Testis (tissue), 3 donors: ENCODE results near the gene IL1RAPL2. TPM values are rescaled to one million over a fixed set of nuclear protein-coding genes. Genes with fewer than 3 reads are reported as not detected.

Experiments
- DNase-seq: peaks from one replicate; pipeline ENCODE4 v3.0.0-alpha.2; 2019
- H3K27ac ChIP-seq, 2 donors: fragments of 200-600 bp; sonication (generic); one replicate each; pipeline ENCODE4 v1.5.1; 2019
- H3K27me3 ChIP-seq: fragments of 200-600 bp; sonication (generic); one replicate; pipeline ENCODE4 v1.5.1; 2019
- H3K36me3 ChIP-seq: fragments of 200-600 bp; sonication (generic); one replicate; pipeline ENCODE4 v1.5.1; 2017; ENCODE audit warnings: low read depth; ENCODE audit errors: missing control alignments
- H3K4me1 ChIP-seq: fragments of 200-600 bp; sonication (generic); one replicate; pipeline ENCODE4 v1.5.1; 2019
- H3K4me3 ChIP-seq, 2 donors: fragments of 200-600 bp; sonication (generic); one replicate each; pipeline ENCODE4 v1.5.1; 2017 to 2019
- H3K9me3 ChIP-seq: fragments of 200-600 bp; sonication (generic); one replicate; pipeline ENCODE4 v1.5.1; 2017
- POLR2A ChIP-seq: fragments of 450-650 bp; IDR thresholded peaks from one replicate; pipeline ENCODE4 v1.6.1; 2017; ENCODE audit warnings: antibody characterized with exemption, mild to moderate bottlenecking, moderate library complexity
- WGBS, 2 donors: methylation state at CpG; one replicate each; pipeline ENCODE4 v1.1.5; 2018; 5-methylcytosine and 5-hydroxymethylcytosine counted together
- intact Hi-C: fragments of 100-400 bp; cut with DNase I; formaldehyde crosslinking; loops from one replicate; pipeline ENCODE4 v1.15.1; 2023; ENCODE audit warnings: low total_unique reads
- polyA plus RNA-seq: library from polyadenylated mRNA; stranded (reverse); fragments of 350-450 nt; fragmentation: Illumina TruSeq; extraction: RNeasy Lipid Tissue Mini Kit (QIAGEN cat#74804); gene quantifications from one replicate; pipeline ENCODE4 v1.2.3, GENCODE V29; 2014; ENCODE audit warnings: low read depth, low replicate concordance; ENCODE audit not compliant: insufficient read depth
- total RNA-seq, 2 donors: library from RNA; depleted of rRNA; stranded (reverse); fragments of >200 nt; gene quantifications; one replicate each; pipeline ENCODE4 v1.2.3, GENCODE V29; 2016
- TF ChIP-seq, protein P1 (sequence below), 3 experiments: fragments of 450-650 bp in 2 of 3; fragments of 200-600 bp in 1 of 3; sonication (generic) in 1 of 3; IDR thresholded peaks; one replicate each; pipeline ENCODE4 v1.5.1; 2016 to 2019; ENCODE audit warnings: antibody characterized with exemption in 3 of 3, mild to moderate bottlenecking in 2 of 3, moderate library complexity in 1 of 3

IL1RAPL2 gene
- total and polyA plus RNA-seq, 3 donors from 2014 or later = 0.47 to 1.3 (median 1.2) TPM

DNA sequence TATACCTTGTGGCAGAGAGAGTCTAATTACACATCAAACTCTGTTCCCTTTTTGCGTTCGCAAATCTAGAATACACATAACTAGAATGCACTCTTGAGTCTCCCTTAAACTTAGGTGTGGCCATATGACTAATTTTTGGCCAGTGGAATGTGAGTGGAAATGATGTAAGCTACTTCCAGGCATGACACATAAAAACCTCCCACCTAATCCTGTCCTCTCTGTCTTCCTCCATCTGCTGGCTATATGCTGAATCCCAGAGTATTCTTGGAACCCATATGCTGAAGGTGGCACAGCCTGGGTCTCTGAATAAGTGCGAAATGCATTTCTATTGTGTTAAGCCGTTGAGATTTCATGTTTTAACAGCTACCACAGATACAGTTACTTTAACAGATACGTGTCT is 986.4 kb downstream of the IL1RAPL2 start:
- no peak for DNase-seq
- intact Hi-C loops = no loop called here
- Histone ChIP-seq H3K4me1 (no peaks in the 10 kb centered on the region), H3K27me3 (no peaks in the 10 kb centered on the region), H3K9me3 (no peaks in the 10 kb centered on the region), H3K4me3 (no peak overlapping the region), H3K27ac (no peak overlapping the region), H3K36me3 (no peaks in the 10 kb centered on the region)
- 85 to 86% methylated on average over 5 of the region's 5 CpGs for WGBS, 2 donors
- TF ChIP-seq, protein P1, sequence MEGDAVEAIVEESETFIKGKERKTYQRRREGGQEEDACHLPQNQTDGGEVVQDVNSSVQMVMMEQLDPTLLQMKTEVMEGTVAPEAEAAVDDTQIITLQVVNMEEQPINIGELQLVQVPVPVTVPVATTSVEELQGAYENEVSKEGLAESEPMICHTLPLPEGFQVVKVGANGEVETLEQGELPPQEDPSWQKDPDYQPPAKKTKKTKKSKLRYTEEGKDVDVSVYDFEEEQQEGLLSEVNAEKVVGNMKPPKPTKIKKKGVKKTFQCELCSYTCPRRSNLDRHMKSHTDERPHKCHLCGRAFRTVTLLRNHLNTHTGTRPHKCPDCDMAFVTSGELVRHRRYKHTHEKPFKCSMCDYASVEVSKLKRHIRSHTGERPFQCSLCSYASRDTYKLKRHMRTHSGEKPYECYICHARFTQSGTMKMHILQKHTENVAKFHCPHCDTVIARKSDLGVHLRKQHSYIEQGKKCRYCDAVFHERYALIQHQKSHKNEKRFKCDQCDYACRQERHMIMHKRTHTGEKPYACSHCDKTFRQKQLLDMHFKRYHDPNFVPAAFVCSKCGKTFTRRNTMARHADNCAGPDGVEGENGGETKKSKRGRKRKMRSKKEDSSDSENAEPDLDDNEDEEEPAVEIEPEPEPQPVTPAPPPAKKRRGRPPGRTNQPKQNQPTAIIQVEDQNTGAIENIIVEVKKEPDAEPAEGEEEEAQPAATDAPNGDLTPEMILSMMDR (IDR thresholded peaks at IDR 0.05) = no peak
- no peak for TF ChIP-seq POLR2A

DNA sequence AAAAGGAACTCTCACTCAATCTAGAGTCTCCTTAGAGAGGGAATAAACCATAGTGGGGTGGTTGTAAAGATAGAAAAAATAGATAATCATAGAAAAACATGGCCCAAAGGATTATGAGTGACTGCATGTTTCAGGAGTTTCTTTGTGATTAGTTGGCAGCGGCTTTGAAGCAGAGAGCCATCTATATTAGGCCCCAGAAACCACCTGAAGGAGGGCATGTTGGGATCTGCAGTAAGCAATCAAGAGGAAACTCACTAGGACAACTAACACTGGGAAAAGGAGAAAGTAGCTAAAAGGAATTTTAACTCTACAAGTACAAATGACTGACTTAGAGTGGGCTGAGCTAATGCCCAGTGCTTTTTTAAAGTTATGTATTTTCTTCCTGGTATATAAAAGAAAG is 987.1 kb downstream of the IL1RAPL2 start:
- WGBS, 2 donors = 85 to 88% methylated on average over 1 of the region's 1 CpG
- no peak for DNase-seq
- H3K27ac ChIP-seq = no peak overlapping the region
- no peaks in the 10 kb centered on the region for H3K27me3 ChIP-seq
- H3K4me3 ChIP-seq = no peak overlapping the region
- no peak for TF ChIP-seq POLR2A
- TF ChIP-seq, protein P1 (IDR thresholded peaks at IDR 0.05) = no peak
- no peaks in the 10 kb centered on the region for H3K9me3 ChIP-seq
- H3K36me3 ChIP-seq = no peaks in the 10 kb centered on the region
- intact Hi-C loops = no loop called here
- no peaks in the 10 kb centered on the region for H3K4me1 ChIP-seq

DNA sequence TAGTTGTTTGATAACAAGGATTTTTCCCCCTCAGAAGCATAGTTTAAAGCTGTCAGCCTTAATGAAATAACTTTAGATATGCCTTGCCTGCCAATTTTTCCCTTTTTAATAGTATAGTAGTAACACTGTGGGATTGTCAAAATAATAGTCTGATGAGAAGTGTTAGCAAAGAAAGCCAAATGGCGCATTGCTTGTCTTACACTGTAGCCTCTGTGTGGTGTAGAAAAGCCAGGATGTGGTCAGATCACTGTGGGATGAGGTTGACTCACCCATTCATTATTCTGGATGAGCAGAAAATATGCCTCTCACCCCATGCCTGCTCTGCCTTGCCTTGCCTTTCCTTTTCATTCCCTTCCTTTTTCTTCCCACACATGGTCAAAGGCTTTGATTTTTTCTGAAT is 998.5 kb downstream of the IL1RAPL2 start:
- WGBS, 2 donors = 71 to 92% methylated on average over 1 of the region's 1 CpG
- intact Hi-C loops = no loop called here
- no peaks in the 10 kb centered on the region for H3K4me1 ChIP-seq

DNA sequence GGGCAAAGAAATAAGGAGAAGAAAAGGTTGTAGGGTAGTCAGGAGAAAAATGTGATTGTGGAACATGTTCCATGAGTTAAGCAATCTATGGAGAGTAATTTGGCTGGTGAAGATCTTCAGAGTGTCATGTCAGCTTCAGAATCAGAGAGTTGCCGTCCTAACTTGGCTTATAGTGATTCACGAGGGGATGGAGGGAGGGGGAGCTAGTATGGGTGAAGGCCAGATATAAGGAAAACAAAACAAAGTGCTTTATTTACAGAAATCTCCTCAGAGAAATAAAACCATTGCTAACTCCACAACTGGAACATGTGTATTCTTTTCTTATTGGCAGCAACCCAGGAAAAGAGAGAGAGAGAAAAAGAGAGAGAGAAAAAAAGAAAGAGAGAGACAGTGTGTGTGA is 999.9 kb downstream of the IL1RAPL2 start:
- Histone ChIP-seq H3K4me3 (no peak overlapping the region), H3K4me1 (no peaks in the 10 kb centered on the region), H3K9me3 (no peaks in the 10 kb centered on the region), H3K27ac (no peak overlapping the region), H3K27me3 (no peaks in the 10 kb centered on the region), H3K36me3 (no peaks in the 10 kb centered on the region)
- WGBS, 2 donors = 9 to 46% methylated on average over 2 of the region's 2 CpGs
- no peak for DNase-seq
- intact Hi-C loops = no loop called here
- TF ChIP-seq, protein P1 (IDR thresholded peaks at IDR 0.05) = no peak
- no peak for TF ChIP-seq POLR2A

More for the DNA sequence above, 998.5 kb downstream of the IL1RAPL2 start:
- no peak for DNase-seq
- no peak overlapping the region for H3K4me3 ChIP-seq
- no peaks in the 10 kb centered on the region for H3K9me3 ChIP-seq
- H3K27me3 ChIP-seq = no peaks in the 10 kb centered on the region
- TF ChIP-seq POLR2A = no peak
- TF ChIP-seq, protein P1 (IDR thresholded peaks at IDR 0.05) = no peak
- H3K27ac ChIP-seq = no peak overlapping the region
- H3K36me3 ChIP-seq = no peaks in the 10 kb centered on the region

DNA sequence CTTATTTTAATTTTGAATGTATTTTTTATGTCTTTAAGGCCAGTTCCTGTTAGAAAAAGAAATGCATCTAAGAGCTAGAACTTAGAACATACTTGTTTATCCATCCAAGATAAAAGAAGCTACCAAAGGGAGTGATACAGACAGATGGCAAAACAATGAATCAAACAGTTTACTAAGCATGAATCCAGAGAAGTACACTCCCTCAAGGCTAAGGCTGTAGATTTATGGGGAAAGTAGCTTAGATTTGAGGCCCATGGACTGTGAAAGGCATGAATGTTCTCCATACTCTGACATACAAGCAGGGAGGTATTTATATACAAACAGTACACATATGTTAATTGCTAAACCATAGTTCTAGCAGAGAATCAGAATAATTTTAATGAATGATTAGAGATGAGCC is 1001.1 kb downstream of the IL1RAPL2 start:
- TF ChIP-seq, protein P1 (IDR thresholded peaks at IDR 0.05) = no peak
- TF ChIP-seq POLR2A = no peak

More for the DNA sequence above, 1001.1 kb downstream of the IL1RAPL2 start:
- H3K9me3 ChIP-seq = no peaks in the 10 kb centered on the region
- H3K27me3 ChIP-seq = no peaks in the 10 kb centered on the region
- no peak overlapping the region for H3K27ac ChIP-seq
- no peaks in the 10 kb centered on the region for H3K4me1 ChIP-seq
- H3K36me3 ChIP-seq = no peaks in the 10 kb centered on the region
- intact Hi-C loops = no loop called here
- H3K4me3 ChIP-seq = no peak overlapping the region
- DNase-seq = no peak
